Hepatocyte (in vitro differentiated cells): ENCODE results near the gene SEMG2. TPM values are rescaled to one million over a fixed set of nuclear protein-coding genes. Genes with fewer than 3 reads are reported as not detected.

Experiments
- DNase-seq: peaks from one replicate; pipeline ENCODE4 v3.0.0-alpha.2; 2016; ENCODE audit warnings: low spot score
- H2AFZ ChIP-seq: fragments of 200-600 bp; sonication (generic); 2 replicates; pipeline ENCODE4 v1.6.0; 2016; ENCODE audit warnings: antibody characterized with exemption, mild to moderate bottlenecking
- H3K27ac ChIP-seq: fragments of 200-600 bp; sonication (generic); 2 replicates; pipeline ENCODE4 v1.5.1; 2016; ENCODE audit warnings: mild to moderate bottlenecking
- H3K27me3 ChIP-seq: fragments of 200-600 bp; sonication (generic); 2 replicates; pipeline ENCODE4 v1.6.1; 2016
- H3K36me3 ChIP-seq: fragments of 200-600 bp; sonication (generic); replicated peaks from 2 replicates; pipeline ENCODE4 v1.5.1; 2016; ENCODE audit warnings: low read depth; ENCODE audit not compliant: insufficient read depth
- H3K4me1 ChIP-seq: fragments of 200-600 bp; sonication (generic); 2 replicates; pipeline ENCODE4 v1.5.1; 2016; ENCODE audit warnings: mild to moderate bottlenecking, moderate library complexity; ENCODE audit not compliant: insufficient read depth
- H3K4me2 ChIP-seq: fragments of 200-600 bp; sonication (generic); 2 replicates; pipeline ENCODE4 v1.6.0; 2016
- H3K4me3 ChIP-seq: fragments of 200-600 bp; sonication (generic); 2 replicates; pipeline ENCODE4 v1.5.1; 2016; ENCODE audit warnings: mild to moderate bottlenecking
- H3K79me2 ChIP-seq: fragments of 200-600 bp; sonication (generic); 2 replicates; pipeline ENCODE4 v1.6.0; 2017; ENCODE audit warnings: mild to moderate bottlenecking
- H3K9me2 ChIP-seq: fragments of 200-600 bp; sonication (generic); replicated peaks from 2 replicates; pipeline ENCODE4 v1.6.0; 2017; ENCODE audit warnings: mild to moderate bottlenecking; ENCODE audit not compliant: insufficient read depth
- H3K9me3 ChIP-seq: fragments of 200-600 bp; sonication (generic); 2 replicates; pipeline ENCODE4 v1.5.1; 2016; ENCODE audit warnings: low read depth, mild to moderate bottlenecking
- H4K20me1 ChIP-seq: fragments of 200-600 bp; sonication (generic); 2 replicates; pipeline ENCODE4 v1.6.0; 2016; ENCODE audit warnings: mild to moderate bottlenecking; ENCODE audit not compliant: insufficient read depth, poor library complexity, severe bottlenecking
- EZH2 ChIP-seq: fragments of 200-600 bp; sonication (generic); IDR thresholded peaks from 2 replicates; pipeline ENCODE4 v1.6.1; 2016; ENCODE audit warnings: antibody characterized with exemption, mild to moderate bottlenecking, borderline replicate concordance
- EZH2phosphoT487 ChIP-seq: fragments of 200-600 bp; sonication (generic); IDR thresholded peaks from one replicate; pipeline ENCODE4 v1.6.1; 2018; ENCODE audit warnings: antibody characterized with exemption, mild to moderate bottlenecking, low read depth, moderate library complexity; ENCODE audit not compliant: unreplicated experiment, severe bottlenecking
- WGBS: methylation state at CpG from one replicate; pipeline ENCODE4 v1.1.6; 2016; ENCODE audit warnings: low lambda C conversion rate; ENCODE audit errors: missing lambda C conversion rate; 5-methylcytosine and 5-hydroxymethylcytosine counted together
- polyA plus RNA-seq: library from polyadenylated mRNA; unstranded; fragments of >200 nt; fragmentation: Nextera tagmentation; extraction: Ambion mirVana; gene quantifications from 2 replicates; pipeline ENCODE4 v1.2.1, GENCODE V29; 2016
- total RNA-seq: library from RNA; depleted of rRNA; stranded (reverse); fragments of >200 nt; gene quantifications from 2 replicates; pipeline ENCODE4 v1.2.3, GENCODE V29; 2014
- TF ChIP-seq, protein P1 (sequence below): fragments of 200-600 bp; sonication (generic); IDR thresholded peaks from 2 replicates; pipeline ENCODE4 v1.5.1; 2016; ENCODE audit warnings: antibody characterized with exemption, mild to moderate bottlenecking; ENCODE audit not compliant: poor library complexity

SEMG2 gene
- total and polyA plus RNA-seq, 2 experiments from 2014 or later, result not detected

- H3K27ac ChIP-seq, result no peak overlapping the region
- DNase-seq, result no peak
- H3K4me1 ChIP-seq, result no peaks in the 10 kb centered on the region
- TF ChIP-seq, protein P1, sequence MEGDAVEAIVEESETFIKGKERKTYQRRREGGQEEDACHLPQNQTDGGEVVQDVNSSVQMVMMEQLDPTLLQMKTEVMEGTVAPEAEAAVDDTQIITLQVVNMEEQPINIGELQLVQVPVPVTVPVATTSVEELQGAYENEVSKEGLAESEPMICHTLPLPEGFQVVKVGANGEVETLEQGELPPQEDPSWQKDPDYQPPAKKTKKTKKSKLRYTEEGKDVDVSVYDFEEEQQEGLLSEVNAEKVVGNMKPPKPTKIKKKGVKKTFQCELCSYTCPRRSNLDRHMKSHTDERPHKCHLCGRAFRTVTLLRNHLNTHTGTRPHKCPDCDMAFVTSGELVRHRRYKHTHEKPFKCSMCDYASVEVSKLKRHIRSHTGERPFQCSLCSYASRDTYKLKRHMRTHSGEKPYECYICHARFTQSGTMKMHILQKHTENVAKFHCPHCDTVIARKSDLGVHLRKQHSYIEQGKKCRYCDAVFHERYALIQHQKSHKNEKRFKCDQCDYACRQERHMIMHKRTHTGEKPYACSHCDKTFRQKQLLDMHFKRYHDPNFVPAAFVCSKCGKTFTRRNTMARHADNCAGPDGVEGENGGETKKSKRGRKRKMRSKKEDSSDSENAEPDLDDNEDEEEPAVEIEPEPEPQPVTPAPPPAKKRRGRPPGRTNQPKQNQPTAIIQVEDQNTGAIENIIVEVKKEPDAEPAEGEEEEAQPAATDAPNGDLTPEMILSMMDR, result no peak
- TF ChIP-seq EZH2phosphoT487, result no peak
- no peak for TF ChIP-seq EZH2
- no peak overlapping the region for H3K4me2 ChIP-seq
- H3K9me2 ChIP-seq, result no peaks in the 10 kb centered on the region
- no peak overlapping the region for H2AFZ ChIP-seq
- H3K9me3 ChIP-seq, result no peaks in the 10 kb centered on the region
- no peak overlapping the region for H3K4me3 ChIP-seq
- H4K20me1 ChIP-seq, result no peaks in the 10 kb centered on the region
- H3K27me3 ChIP-seq, result no peaks in the 10 kb centered on the region
- no peaks in the 10 kb centered on the region for H3K36me3 ChIP-seq
- no peaks in the 10 kb centered on the region for H3K79me2 ChIP-seq
Observed at GRCh38 chr20:45211569-45212474, 9.4 kb upstream of the SEMG2 start.

GRCh38 chr20:45212836-45213235, 8.3 kb upstream of the SEMG2 start:
- H3K9me3 ChIP-seq, result no peaks in the 10 kb centered on the region
- no peak overlapping the region for H3K27ac ChIP-seq
- no peaks in the 10 kb centered on the region for H3K4me1 ChIP-seq
- no peak for DNase-seq
- WGBS, result 96% methylated on average over 3 of the region's 3 CpGs
- no peaks in the 10 kb centered on the region for H4K20me1 ChIP-seq
- no peak overlapping the region for H3K4me3 ChIP-seq
- no peak overlapping the region for H2AFZ ChIP-seq
- TF ChIP-seq EZH2 (no peak), EZH2phosphoT487 (no peak)
- TF ChIP-seq, protein P1, result no peak
- no peak overlapping the region for H3K4me2 ChIP-seq
- H3K36me3 ChIP-seq, result no peaks in the 10 kb centered on the region
- H3K9me2 ChIP-seq, result no peaks in the 10 kb centered on the region
- H3K27me3 ChIP-seq, result no peaks in the 10 kb centered on the region
- H3K79me2 ChIP-seq, result no peaks in the 10 kb centered on the region

DNA sequence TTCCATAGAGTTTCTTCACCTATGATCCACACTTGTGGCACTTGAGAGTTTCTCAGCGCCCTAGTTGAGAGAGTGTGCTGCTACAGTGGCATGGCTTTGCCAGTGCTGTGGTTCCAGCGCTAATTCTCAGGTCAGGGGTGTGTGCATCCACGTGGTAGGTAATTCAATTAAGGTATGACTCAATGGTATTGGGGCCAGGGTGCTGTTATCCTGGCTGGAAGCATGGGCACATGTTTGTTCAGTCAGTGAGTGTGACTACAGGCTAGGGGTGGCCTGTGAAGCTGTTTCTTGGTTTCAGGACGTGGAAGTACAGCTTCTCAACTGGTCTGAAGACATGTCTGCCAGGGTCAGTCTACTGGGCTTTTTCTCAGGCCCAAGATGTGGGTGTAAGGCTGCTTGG, 3.0 kb upstream of the SEMG2 start:
- Histone ChIP-seq H3K9me2 (no peaks in the 10 kb centered on the region), H3K4me2 (no peak overlapping the region), H3K9me3 (no peaks in the 10 kb centered on the region), H3K4me3 (no peak overlapping the region), H4K20me1 (no peaks in the 10 kb centered on the region), H3K27me3 (peaks cover 11% of the 10 kb centered on the region), H3K4me1 (no peaks in the 10 kb centered on the region), H3K36me3 (no peaks in the 10 kb centered on the region), H3K27ac (no peak overlapping the region), H3K79me2 (no peaks in the 10 kb centered on the region), H2AFZ (no peak overlapping the region)
- TF ChIP-seq EZH2phosphoT487 (no peak), EZH2 (no peak)
- TF ChIP-seq, protein P1, result no peak
- DNase-seq, result no peak
- WGBS, result 76% methylated on average over 4 of the region's 4 CpGs
